H9 (cell line): Measurements from ENCODE around the gene ASS1. TPM values are rescaled to one million over a fixed set of nuclear protein-coding genes. Genes with fewer than 3 reads are reported as not detected.

Experiments used
- DNase-seq: peaks from one replicate; pipeline ENCODE4 v3.0.0-alpha.2; 2017
- H2AFZ ChIP-seq: one replicate; pipeline ENCODE4 v1.6.1; 2013; ENCODE audit warnings: mild to moderate bottlenecking, low read length, control low read depth, moderate library complexity
- H2AK5ac ChIP-seq: 2 replicates; pipeline ENCODE4 v1.6.1; 2013; ENCODE audit warnings: low read length, control low read depth, mixed read lengths; ENCODE audit not compliant: insufficient read length
- H2BK120ac ChIP-seq: one replicate; pipeline ENCODE4 v1.6.1; 2013; ENCODE audit warnings: low read depth, mild to moderate bottlenecking, low read length, control low read depth, inconsistent platforms; ENCODE audit not compliant: poor library complexity, severe bottlenecking
- H2BK12ac ChIP-seq: 2 replicates; pipeline ENCODE4 v1.6.1; 2013; ENCODE audit warnings: low read length, control low read depth, mixed read lengths, low read depth; ENCODE audit not compliant: insufficient read length
- H2BK15ac ChIP-seq: 2 replicates; pipeline ENCODE4 v1.6.1; 2013; ENCODE audit warnings: low read depth, low read length, control low read depth
- H2BK20ac ChIP-seq: one replicate; pipeline ENCODE4 v1.6.1; 2013; ENCODE audit warnings: low read depth, mild to moderate bottlenecking, low read length, control low read depth, inconsistent platforms; ENCODE audit not compliant: poor library complexity, severe bottlenecking
- H2BK5ac ChIP-seq: 2 replicates; pipeline ENCODE4 v1.6.1; 2013; ENCODE audit warnings: low read length, control low read depth, mixed read lengths; ENCODE audit not compliant: insufficient read length
- H3K14ac ChIP-seq: 2 replicates; pipeline ENCODE4 v1.6.1; 2013; ENCODE audit warnings: low read length, control low read depth; ENCODE audit not compliant: insufficient read depth
- H3K18ac ChIP-seq: 2 replicates; pipeline ENCODE4 v1.6.1; 2013; ENCODE audit warnings: low read depth, mild to moderate bottlenecking, mixed read lengths, low read length, control low read depth; ENCODE audit not compliant: insufficient read length
- H3K23ac ChIP-seq: 2 replicates; pipeline ENCODE4 v1.6.1; 2013; ENCODE audit warnings: low read length, control low read depth, mixed read lengths, low read depth; ENCODE audit not compliant: insufficient read length
- H3K23me2 ChIP-seq: 2 replicates; pipeline ENCODE4 v1.6.1; 2013; ENCODE audit warnings: low read depth, mild to moderate bottlenecking, mixed read lengths, low read length, control low read depth; ENCODE audit not compliant: insufficient read length, poor library complexity, severe bottlenecking
- H3K27ac ChIP-seq: 2 replicates; pipeline ENCODE4 v1.5.1; 2013; ENCODE audit warnings: low read length, control low read depth, mixed read lengths, low read depth; ENCODE audit not compliant: insufficient read length
- H3K27me3 ChIP-seq: 2 replicates; pipeline ENCODE4 v1.6.1; 2013; ENCODE audit warnings: low read length, control low read depth, inconsistent platforms; ENCODE audit not compliant: insufficient read depth
- H3K4ac ChIP-seq: 2 replicates; pipeline ENCODE4 v1.6.1; 2013; ENCODE audit warnings: low read depth, mild to moderate bottlenecking, control low read depth, inconsistent platforms, low read length, moderate library complexity
- H3K4me1 ChIP-seq: 2 replicates; pipeline ENCODE4 v1.6.1; 2013; ENCODE audit warnings: low read length, control low read depth, inconsistent platforms; ENCODE audit not compliant: insufficient read depth
- H3K4me2 ChIP-seq: 2 replicates; pipeline ENCODE4 v1.6.1; 2013; ENCODE audit warnings: low read length, control low read depth, mixed read lengths; ENCODE audit not compliant: insufficient read length, insufficient read depth
- H3K56ac ChIP-seq: 2 replicates; pipeline ENCODE4 v1.6.1; 2013; ENCODE audit warnings: low read depth, mild to moderate bottlenecking, mixed read lengths, low read length, control low read depth; ENCODE audit not compliant: insufficient read length
- H3K79me1 ChIP-seq: 2 replicates; pipeline ENCODE4 v1.6.1; 2013; ENCODE audit warnings: low read depth, mild to moderate bottlenecking, moderate library complexity, low read length, control low read depth, inconsistent platforms; ENCODE audit not compliant: insufficient read depth, poor library complexity, severe bottlenecking
- H3K79me2 ChIP-seq: 2 replicates; pipeline ENCODE4 v1.6.1; 2013; ENCODE audit warnings: low read length, control low read depth, inconsistent platforms; ENCODE audit not compliant: insufficient read depth
- H3K9ac ChIP-seq: 2 replicates; pipeline ENCODE4 v1.6.1; 2013; ENCODE audit warnings: low read length, control low read depth, mixed read lengths; ENCODE audit not compliant: insufficient read length; ENCODE audit errors: extremely low read depth
- H3K9me3 ChIP-seq: one replicate; pipeline ENCODE4 v1.6.1; 2013; ENCODE audit warnings: low read depth, low read length, inconsistent platforms; ENCODE audit not compliant: control insufficient read depth
- H3T11ph ChIP-seq: one replicate; pipeline ENCODE4 v1.6.1; 2013; ENCODE audit warnings: mild to moderate bottlenecking, low read length, control low read depth, inconsistent platforms
- H4K20me1 ChIP-seq: one replicate; pipeline ENCODE4 v1.6.1; 2013; ENCODE audit not compliant: control insufficient read depth, insufficient read length, insufficient read depth
- H4K5ac ChIP-seq: 2 replicates; pipeline ENCODE4 v1.6.1; 2013; ENCODE audit warnings: low read depth, mild to moderate bottlenecking, mixed read lengths, low read length, control low read depth; ENCODE audit not compliant: insufficient read length
- H4K8ac ChIP-seq: replicated peaks from 2 replicates; pipeline ENCODE4 v1.6.1; 2013; ENCODE audit warnings: low read length, control low read depth, mixed read lengths, low read depth; ENCODE audit not compliant: insufficient read length
- H4K91ac ChIP-seq: 2 replicates; pipeline ENCODE4 v1.6.1; 2013; ENCODE audit warnings: low read depth, mild to moderate bottlenecking, moderate library complexity, mixed read lengths, low read length, control low read depth; ENCODE audit not compliant: insufficient read length
- H3K27ac Mint-ChIP-seq, 3 experiments: 2 replicates in 2 of 3; 3 replicates in 1 of 3; pipeline ENCODE4 v1.8.0; 2020 to 2021; ENCODE audit warnings: mixed read lengths in 3 of 3, mild to moderate bottlenecking in 1 of 3, moderate library complexity in 1 of 3
- H3K27me3 Mint-ChIP-seq: 2 replicates; pipeline ENCODE4 v1.8.0; 2021; ENCODE audit warnings: low read depth, mild to moderate bottlenecking, moderate library complexity, mixed read lengths
- H3K36me3 Mint-ChIP-seq, 3 experiments: 2 replicates in 2 of 3; 3 replicates in 1 of 3; pipeline ENCODE4 v1.8.0; 2020 to 2021; ENCODE audit warnings: low read depth in 3 of 3, mixed read lengths in 3 of 3; ENCODE audit not compliant: insufficient read depth in 1 of 3
- H3K4me1 Mint-ChIP-seq, 2 experiments: 2 replicates each; pipeline ENCODE4 v1.8.0; 2020; ENCODE audit warnings: mixed read lengths in 2 of 2
- H3K4me3 Mint-ChIP-seq, 2 experiments: 2 replicates in 1 of 2; 3 replicates in 1 of 2; pipeline ENCODE4 v1.8.0; 2020 to 2021; ENCODE audit warnings: mild to moderate bottlenecking in 2 of 2, mixed read lengths in 2 of 2, moderate library complexity in 1 of 2
- H3K9me3 Mint-ChIP-seq, 2 experiments: 2 replicates in 1 of 2; 3 replicates in 1 of 2; pipeline ENCODE4 v1.8.0; 2020; ENCODE audit warnings: mild to moderate bottlenecking in 2 of 2, mixed read lengths in 2 of 2, moderate library complexity in 1 of 2
- CTCF ChIP-seq: fragments of 200-600 bp; sonication (generic); conservative IDR thresholded peaks from 3 replicates; pipeline ENCODE4 v1.8.0; 2021; ENCODE audit warnings: antibody characterized with exemption, mild to moderate bottlenecking
- WGBS: extraction: QIAGEN DNeasy Blood & Tissue Kit; methylation state at CpG from one replicate; pipeline ENCODE4 v1.1.7; 2013; ENCODE audit warnings: missing lambda C conversion rate, low lambda C conversion rate, mixed read lengths; ENCODE audit not compliant: insufficient read length; ENCODE audit errors: extremely low coverage; 5-methylcytosine and 5-hydroxymethylcytosine counted together
- total RNA-seq: library from RNA; stranded (reverse); gene quantifications from 2 replicates; pipeline ENCODE4 v1.2.1, GENCODE V29; 2021

ASS1 gene
- total RNA-seq, 1 experiment from 2014 or later, result 118 TPM

GRCh38 chr9:130519927-130520326, 75.2 kb downstream of the ASS1 start:
- WGBS, result no CpG with 5 or more reads among the region's 5 CpGs
- DNase-seq, result no peak
- Histone ChIP-seq H2BK15ac (no peak overlapping the region), H2BK20ac (no peak overlapping the region), H3K79me2 (no peaks in the 10 kb centered on the region), H3K4me2 (no peak overlapping the region), H2BK12ac (no peak overlapping the region), H3K4ac (no peak overlapping the region), H2AK5ac (no peak overlapping the region), H2AFZ (no peak overlapping the region), H3K23me2 (no peaks in the 10 kb centered on the region), H3K79me1 (no peaks in the 10 kb centered on the region), H3K56ac (no peak overlapping the region), H3K9ac (no peak overlapping the region), H2BK5ac (no peak overlapping the region), H3K14ac (no peak overlapping the region), H3K18ac (no peak overlapping the region), H3K9me3 (no peaks in the 10 kb centered on the region), H3K4me1 (no peaks in the 10 kb centered on the region; the same call in 1 of the 2 replicates), H3K27me3 (no peaks in the 10 kb centered on the region), H4K91ac (no peak overlapping the region), H4K5ac (no peak overlapping the region), H2BK120ac (no peak overlapping the region), H4K20me1 (no peaks in the 10 kb centered on the region), H4K8ac (no peak overlapping the region), H3K23ac (no peak overlapping the region), H3K27ac (no peak overlapping the region), H3T11ph (no peak overlapping the region)
- Mint-ChIP-seq H3K27ac (0 out of 7 replicates have a peak overlapping the region, but pooled peaks of 1 of the 3 experiments have one; percentile 27), H3K4me3 (no peak overlapping the region), H3K9me3 (no peaks in the 10 kb centered on the region), H3K36me3 (no peaks in the 10 kb centered on the region), H3K27me3 (peaks cover 3% of the 10 kb centered on the region; the same call in 1 of the 2 replicates), H3K4me1 (peaks cover 39 to 49% of the 10 kb centered on the region in 2 experiments)
- no peak for TF ChIP-seq CTCF
